ENCODE measurements around the gene WFDC1.

DNA sequence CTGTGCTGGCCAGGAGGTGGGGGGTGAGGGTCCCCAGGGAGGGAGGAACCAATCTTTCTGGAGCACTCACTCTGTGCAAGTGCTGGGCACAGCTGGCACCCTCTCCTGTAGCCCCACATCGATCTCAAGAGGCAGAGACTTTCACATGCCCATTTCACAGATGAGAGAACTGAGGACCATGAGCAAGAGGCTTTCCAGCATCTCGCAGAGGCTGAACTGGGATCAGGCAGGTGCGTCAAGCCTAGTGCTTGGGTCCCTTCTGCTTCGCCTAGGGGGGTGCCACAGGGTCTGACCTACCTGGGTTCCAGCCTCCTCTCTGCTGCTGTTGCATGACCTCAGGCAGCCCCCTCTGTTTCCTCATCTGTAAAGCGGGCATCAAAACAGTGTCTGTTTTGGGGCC is 1.3 kb upstream of the WFDC1 start:
- no peak for TF ChIP-seq CTCF (IDR thresholded peaks at IDR 0.05; ENCODE audit: insufficient read depth, low read length)
- no peak for TF ChIP-seq GABPA (IDR thresholded peaks at IDR 0.05; ENCODE audit: low read depth)
- TF ChIP-seq, protein P1, sequence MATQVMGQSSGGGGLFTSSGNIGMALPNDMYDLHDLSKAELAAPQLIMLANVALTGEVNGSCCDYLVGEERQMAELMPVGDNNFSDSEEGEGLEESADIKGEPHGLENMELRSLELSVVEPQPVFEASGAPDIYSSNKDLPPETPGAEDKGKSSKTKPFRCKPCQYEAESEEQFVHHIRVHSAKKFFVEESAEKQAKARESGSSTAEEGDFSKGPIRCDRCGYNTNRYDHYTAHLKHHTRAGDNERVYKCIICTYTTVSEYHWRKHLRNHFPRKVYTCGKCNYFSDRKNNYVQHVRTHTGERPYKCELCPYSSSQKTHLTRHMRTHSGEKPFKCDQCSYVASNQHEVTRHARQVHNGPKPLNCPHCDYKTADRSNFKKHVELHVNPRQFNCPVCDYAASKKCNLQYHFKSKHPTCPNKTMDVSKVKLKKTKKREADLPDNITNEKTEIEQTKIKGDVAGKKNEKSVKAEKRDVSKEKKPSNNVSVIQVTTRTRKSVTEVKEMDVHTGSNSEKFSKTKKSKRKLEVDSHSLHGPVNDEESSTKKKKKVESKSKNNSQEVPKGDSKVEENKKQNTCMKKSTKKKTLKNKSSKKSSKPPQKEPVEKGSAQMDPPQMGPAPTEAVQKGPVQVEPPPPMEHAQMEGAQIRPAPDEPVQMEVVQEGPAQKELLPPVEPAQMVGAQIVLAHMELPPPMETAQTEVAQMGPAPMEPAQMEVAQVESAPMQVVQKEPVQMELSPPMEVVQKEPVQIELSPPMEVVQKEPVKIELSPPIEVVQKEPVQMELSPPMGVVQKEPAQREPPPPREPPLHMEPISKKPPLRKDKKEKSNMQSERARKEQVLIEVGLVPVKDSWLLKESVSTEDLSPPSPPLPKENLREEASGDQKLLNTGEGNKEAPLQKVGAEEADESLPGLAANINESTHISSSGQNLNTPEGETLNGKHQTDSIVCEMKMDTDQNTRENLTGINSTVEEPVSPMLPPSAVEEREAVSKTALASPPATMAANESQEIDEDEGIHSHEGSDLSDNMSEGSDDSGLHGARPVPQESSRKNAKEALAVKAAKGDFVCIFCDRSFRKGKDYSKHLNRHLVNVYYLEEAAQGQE (IDR thresholded peaks at IDR 0.05; ENCODE audit: insufficient replicate concordance, low read depth), result no peak
- no peak for TF ChIP-seq POLR2AphosphoS5 (IDR thresholded peaks at IDR 0.05; ENCODE audit: low read depth)
- no peak for TF ChIP-seq SPI1 (IDR thresholded peaks at IDR 0.05; ENCODE audit: borderline replicate concordance, low read depth)

Measured in HL-60 (cell line).